GM19023 (cell line): ENCODE results near the gene MAST4.

Experiments
- ATAC-seq: cut with Tn5 transposase; IDR thresholded peaks from one replicate; pipeline ENCODE4 v1.9.1; 2021; ENCODE audit warnings: mild to moderate bottlenecking, moderate library complexity; ENCODE audit not compliant: unreplicated experiment

Gene MAST4

GRCh38 chr5:66595756-66596635 lies at the start of gene MAST4:
MAST4 (plus strand) TSS chr5:66596393; CDS start chr5:66596656, 263 bp downstream.
- peak; percentile 99 for ATAC-seq

DNA sequence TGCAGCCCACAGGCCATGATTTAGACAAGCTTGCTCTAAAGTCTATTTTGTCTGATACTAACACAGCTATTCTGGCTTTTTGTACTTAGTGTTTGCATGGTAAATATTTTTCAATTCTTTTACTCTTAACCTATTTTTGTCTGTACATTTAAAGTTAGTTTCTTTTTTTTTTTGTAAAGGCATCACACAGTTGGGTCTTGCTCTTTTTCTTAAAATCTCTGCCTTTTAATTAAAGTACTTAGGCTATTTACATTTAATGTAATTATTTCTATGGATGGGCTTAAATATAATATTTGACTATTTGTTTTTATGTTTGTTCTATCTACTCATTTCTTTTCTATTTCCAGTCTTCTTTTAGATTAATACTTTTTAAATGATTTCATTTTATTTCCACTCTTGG lies 49.7 kb upstream of the MAST4 start:
- no peak for ATAC-seq

- no peak for ATAC-seq
These were observed 44.9 kb upstream of the MAST4 start for GRCh38 chr5:66551338-66551737.

DNA sequence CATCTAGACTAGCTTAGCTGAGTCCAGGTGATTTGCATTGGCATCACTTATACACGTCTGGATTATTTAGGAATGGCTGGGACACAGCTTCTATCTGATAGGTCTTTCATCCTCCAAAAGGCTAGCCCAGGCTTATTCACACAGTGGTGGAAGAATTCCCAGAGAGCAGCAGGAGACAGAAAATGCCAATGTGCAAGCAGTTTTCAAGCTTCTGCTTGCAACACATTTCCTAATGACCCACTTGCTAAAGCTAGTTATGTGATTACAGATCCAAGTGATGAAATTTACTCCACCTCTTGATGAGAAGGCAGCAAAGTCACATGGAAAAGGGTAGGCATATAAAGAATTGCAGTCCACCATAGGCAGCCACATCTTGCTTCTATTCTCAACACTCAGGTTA lies 44.2 kb upstream of the MAST4 start:
- ATAC-seq, result no peak

DNA sequence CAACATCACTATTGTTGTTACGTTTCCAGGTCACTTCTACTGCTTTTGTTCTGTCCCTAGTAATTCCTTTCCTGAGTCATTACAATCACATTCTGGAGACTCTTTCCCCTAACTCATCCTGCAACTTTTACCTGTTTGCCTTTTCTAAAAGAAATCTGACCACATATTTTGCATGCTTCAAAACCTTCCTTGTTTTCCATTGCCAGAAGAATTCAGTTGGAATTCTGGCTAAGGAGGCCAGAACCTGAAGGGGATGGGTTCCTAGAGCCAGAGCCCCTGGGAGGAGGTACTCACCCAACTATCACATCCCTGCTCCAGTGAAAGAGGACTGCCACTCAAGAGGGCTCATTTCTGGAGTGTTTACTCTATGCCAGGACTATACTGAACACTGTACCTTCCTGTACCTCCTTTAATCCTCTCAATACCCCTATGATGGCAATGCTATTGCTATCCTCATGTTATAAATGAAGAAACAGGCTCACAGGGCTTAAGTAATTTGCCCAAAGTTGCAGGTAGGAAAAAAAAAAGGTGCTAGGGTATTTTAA lies 42.8 kb upstream of the MAST4 start:
- no peak for ATAC-seq

DNA sequence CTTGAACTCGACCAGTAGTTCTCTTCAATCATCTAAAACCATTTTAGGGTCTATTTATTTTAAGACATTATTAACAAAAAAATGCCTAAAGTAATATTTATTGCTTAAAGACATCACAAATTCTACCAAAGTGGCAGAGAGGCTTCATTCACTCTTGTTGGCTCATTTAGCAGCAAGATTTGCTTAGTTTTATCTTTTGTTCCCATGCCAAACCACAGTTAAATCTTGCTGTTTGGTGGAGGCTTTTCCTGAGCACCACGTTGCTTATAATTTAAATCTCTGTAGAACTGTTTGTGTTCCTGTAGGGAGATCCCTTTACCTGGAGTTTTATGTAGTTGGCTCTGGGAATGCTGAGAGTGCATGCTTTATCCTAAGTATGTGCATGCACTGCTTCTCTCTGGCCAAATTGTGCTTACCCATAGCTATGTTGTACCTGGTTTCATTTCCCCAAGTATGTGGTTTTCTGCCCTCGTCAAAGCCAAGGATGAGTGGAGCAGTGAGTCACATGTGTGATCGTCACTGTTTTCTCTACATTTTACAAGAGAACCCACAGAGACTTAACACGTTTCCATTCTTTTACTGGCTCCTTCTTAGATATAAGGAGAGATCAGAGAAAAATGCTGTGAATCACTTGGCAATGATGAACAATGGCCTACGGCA lies 42.1 kb upstream of the MAST4 start:
- ATAC-seq, result peak; percentile 94

- no peak for ATAC-seq
These were observed 41.3 kb upstream of the MAST4 start for GRCh38 chr5:66554884-66555283.

GRCh38 chr5:66558560-66558959 lies 37.6 kb upstream of the MAST4 start:
- ATAC-seq, result peak; percentile 46

- ATAC-seq, result no peak
These were observed 35.8 kb upstream of the MAST4 start for GRCh38 chr5:66560371-66560770.

GRCh38 chr5:66561256-66561990 lies 34.8 kb upstream of the MAST4 start:
- no peak for ATAC-seq

GRCh38 chr5:66565878-66566277 lies 30.3 kb upstream of the MAST4 start:
- no peak for ATAC-seq

- no peak for ATAC-seq
These were observed 28.7 kb upstream of the MAST4 start for GRCh38 chr5:66567474-66567873.

GRCh38 chr5:66570201-66570600 lies 26.0 kb upstream of the MAST4 start:
- ATAC-seq, result no peak

- no peak for ATAC-seq
These were observed 22.5 kb upstream of the MAST4 start for GRCh38 chr5:66573733-66574132.

- ATAC-seq, result no peak
These were observed 13.6 kb upstream of the MAST4 start for GRCh38 chr5:66582499-66583165.

- ATAC-seq, result no peak
These were observed 10.9 kb upstream of the MAST4 start for GRCh38 chr5:66585291-66585690.

DNA sequence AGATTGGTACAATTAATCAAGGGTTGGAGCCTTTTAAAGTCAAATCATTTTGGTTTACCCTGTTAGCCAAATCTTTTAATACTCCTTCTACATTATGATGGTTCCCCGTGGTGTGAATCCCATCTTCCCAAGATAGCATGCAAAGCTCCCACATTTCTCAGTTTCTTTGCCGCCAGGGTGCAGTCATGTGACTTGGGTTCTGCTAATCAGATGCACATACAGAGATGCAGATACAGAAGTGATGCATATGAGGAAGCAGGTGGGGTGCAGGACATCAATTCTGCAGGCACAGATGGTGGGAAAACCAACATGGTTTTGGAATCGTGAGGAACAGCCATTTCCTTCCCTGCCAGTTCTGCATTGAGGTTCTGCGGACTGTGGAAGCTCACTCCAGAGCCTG lies 8.4 kb upstream of the MAST4 start:
- ATAC-seq, result no peak

DNA sequence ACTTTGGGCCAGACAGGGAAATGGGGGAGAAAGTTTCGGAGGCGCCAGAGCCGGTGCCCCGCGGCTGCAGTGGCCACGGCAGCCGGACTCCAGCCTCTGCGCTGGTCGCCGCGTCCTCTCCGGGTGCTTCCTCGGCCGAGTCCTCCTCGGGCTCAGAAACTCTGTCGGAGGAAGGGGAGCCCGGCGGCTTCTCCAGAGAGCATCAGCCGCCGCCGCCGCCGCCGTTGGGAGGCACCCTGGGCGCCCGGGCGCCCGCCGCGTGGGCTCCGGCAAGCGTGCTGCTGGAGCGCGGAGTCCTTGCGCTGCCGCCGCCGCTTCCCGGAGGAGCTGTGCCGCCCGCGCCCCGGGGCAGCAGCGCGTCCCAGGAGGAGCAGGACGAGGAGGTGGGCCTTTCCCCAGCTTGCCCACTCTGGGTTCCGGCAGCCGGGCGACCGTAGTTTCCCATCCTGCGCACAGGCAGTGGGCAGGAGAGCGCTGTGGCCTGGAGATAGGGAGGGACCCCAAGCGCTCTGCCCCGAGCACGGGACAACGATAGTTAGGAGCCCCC lies 516 bp downstream of the MAST4 start:
- peak; percentile 24 for ATAC-seq

GRCh38 chr5:66597183-66597757 lies 1.1 kb downstream of the MAST4 start:
- no peak for ATAC-seq

DNA sequence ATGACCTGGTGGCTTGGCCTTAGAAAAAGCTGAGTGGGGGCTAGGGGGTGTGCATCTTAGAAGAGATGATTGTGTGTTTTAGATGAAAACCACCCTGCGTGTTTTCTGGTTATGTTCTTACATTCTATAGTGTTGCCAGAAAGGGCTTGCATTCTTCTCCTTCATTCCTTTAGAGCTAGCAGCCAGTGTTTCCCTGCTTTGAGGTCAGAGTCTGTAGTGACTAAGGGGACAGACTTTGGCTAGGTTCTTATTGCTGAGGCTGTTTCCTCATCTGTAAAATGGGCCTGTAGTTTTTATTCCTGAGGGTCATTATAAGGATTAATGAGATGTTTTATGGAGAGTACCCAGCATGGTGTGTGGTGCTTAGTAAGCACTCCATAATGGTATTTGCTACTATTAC lies 6.4 kb downstream of the MAST4 start:
- ATAC-seq, result no peak
